NCI-H446 treated with DMSO at 0.1 percent for 48 hours (cell line): ENCODE data around the gene PPP1R3G.
A peak's percentile ranks its signal among the peaks of the same experiment; 100 is the strongest.
"Not testable (repeated sequence)": the region's sequence is repeated elsewhere in the genome, so short reads cannot be mapped to it uniquely, and the experiment has no call there.

Experiments
- DNase-seq: peaks from one replicate; lab custom pipeline; 2025; lab: John Stamatoyannopoulos, UW

The PPP1R3G gene

DNA sequence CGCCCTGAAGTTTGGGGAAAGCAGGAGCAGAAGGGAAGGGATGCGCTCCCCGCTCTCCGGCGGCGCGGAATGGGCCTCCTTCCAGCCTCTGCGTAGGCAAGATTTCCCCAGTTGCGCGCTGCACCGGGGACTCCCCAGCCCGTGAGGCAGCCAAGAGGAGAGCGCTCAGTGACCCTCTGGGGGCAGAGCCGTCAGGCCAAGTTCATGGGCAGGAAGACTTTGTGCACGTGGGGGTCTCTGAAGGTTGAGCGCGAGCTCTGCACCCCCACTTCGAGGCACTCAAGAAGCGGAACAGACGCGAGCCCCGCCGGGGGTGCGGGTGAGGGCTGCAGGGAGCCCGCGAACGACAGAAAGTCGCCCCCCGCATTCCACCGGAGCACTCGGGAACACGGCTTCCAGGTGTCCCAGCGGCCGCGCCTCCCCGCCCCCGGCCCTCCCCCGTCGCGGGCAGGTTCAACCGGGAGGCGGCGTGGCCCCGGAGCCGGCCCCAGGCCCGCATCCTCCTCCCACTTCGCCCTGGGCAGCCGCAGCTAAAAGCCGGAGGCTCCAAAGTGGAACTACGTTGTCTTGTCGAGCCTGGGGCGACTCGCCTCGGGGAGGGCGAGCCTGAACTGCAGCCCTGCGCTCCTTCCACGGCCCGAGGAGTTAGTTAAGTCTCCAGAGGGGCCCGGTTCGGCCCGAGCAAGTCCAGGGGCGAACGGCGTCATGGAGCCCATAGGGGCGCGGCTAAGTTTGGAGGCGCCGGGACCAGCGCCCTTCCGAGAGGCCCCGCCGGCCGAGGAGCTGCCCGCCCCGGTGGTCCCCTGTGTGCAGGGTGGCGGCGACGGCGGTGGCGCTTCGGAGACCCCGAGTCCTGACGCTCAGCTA is at the start of gene PPP1R3G:
Gene PPP1R3G, plus strand, starts transcription at position 561 of the 867 bp plus-strand sequence. Its CDS starts 145 bp downstream, at position 706.
- no peak for DNase-seq

GRCh38 chr6:5036269-5036668 is 48.9 kb upstream of the PPP1R3G start:
- peak; percentile 19 for DNase-seq

DNA sequence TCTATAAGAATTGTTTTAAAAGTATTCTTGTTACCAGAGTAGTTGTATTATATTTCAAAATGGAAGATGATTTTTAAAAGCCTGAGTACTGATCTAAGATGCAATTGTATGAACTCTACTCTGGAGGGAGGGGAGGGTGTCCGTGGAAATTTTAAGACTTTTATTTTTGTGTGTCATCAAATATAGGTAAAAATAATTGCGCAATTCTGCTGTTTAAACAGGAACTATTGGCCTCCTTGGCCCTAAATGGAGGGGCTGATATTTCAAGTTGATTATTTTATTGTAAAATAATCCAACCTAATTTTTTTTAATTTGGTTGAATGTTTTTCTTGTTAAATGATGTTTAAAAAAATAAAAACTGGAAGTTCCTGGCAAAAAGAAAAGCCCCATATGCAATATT is 43.2 kb upstream of the PPP1R3G start:
- DNase-seq, result no peak

- DNase-seq, result no peak
These were observed 42.7 kb upstream of the PPP1R3G start for GRCh38 chr6:5042436-5042835.

- no peak for DNase-seq
These were observed 40.3 kb upstream of the PPP1R3G start for GRCh38 chr6:5044866-5045265.

DNA sequence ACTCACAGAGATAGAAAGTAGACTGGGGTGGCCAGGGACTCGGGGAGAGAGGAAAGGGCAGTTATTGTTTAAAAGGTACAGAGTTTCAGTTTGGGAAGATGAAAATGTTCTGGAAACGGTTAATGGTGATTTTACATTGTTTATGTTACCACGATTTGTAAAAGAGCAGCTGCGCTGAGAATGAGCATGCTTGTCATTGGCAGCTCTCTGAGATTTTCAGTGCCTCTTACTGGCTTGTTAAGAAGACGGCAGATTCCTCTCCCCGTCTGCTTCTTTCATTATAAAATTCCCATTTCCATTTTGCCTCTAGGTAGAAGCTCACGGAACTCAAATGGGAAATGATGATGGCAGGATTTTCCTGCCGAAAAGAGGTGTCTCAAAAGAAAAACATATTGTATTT is 39.7 kb upstream of the PPP1R3G start:
- no peak for DNase-seq

DNA sequence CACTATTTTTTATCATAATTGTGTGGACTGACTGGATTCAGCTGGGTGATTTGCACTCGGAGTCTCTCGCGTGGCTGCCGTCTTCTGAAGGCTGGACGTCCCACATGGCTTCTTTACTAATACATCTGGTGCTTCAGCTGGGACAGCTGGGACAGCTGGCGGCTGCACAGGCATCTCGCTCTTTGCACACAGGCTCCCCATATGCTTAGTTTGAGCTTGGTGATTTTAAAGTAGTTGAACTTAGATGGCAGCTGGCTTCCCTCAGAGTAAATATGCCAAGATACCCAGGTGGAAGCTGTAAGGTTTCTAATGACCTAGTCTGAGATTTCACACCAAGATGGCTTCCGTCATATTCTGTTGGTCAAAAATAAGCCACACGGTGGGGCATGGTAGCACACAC is 38.7 kb upstream of the PPP1R3G start:
- no peak for DNase-seq

GRCh38 chr6:5050009-5050408 is 35.1 kb upstream of the PPP1R3G start:
- no peak for DNase-seq

- no peak for DNase-seq
These were observed 33.7 kb upstream of the PPP1R3G start for GRCh38 chr6:5051394-5051793.

DNA sequence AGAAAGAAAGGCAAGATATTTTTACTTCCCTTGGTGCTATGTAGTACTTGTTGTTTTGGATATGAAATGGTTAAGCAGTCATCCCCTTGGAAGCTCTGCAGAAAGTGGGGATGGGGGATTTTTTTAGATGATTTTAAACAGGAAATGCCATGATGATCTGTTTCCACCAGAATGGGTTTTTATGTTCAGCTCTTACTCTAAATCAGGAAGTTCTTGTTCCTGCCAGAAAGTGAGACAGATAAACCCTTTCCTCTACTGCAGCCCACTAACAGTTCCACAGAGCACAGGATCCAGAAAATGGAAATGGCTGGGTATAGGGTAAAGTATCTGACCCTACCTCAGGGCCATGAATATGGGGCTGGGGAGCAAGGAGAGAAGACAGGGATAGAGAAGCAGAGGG is 32.1 kb upstream of the PPP1R3G start:
- DNase-seq, result no peak

DNA sequence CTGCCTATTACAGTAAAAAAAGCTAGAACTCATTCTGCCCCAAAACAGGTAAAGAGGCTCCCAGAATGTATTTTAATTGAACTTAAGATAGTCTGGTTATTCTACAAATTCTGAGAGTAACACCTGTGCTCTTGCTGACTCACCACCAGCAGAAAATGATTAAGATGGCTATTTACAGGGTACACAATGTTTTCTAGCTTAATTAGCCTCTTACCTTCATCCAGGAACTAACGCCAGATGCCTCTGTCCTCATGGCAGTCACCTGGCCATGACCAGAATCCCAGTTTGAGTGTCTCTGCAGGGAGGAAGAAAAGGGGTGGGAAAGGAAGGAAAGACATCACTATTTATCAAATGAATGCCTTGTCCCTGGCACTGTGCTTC is 31.3 kb upstream of the PPP1R3G start:
- no peak for DNase-seq

DNA sequence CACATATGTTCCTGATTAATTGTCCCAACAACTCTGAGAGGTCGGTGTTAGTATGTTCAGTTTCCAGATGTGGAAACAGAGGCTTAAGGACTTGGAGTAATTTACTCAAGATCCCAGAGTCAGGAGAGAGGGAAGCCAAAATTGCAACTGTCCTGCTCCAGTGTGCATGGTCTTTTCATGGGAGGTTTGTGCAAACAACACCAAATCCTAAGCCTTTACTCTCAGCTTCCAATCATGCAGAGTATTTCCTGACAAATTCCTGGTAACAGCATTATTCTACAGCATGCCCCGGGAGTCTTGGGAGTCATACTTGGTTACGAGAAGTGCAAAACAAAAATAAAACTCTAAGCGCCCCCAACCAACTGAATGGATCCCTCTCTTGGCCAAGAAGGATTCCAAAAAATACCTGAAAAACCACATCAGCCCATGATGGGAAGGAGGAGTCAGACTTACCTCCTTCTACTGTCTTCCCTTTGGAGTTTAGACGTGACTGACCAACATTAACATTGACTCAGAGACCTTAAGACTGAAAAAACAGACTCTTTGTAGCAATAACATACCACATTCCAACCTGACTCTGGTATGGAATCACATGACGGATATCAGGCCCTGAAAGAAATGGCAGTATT is 30.8 kb upstream of the PPP1R3G start:
- no peak for DNase-seq

DNA sequence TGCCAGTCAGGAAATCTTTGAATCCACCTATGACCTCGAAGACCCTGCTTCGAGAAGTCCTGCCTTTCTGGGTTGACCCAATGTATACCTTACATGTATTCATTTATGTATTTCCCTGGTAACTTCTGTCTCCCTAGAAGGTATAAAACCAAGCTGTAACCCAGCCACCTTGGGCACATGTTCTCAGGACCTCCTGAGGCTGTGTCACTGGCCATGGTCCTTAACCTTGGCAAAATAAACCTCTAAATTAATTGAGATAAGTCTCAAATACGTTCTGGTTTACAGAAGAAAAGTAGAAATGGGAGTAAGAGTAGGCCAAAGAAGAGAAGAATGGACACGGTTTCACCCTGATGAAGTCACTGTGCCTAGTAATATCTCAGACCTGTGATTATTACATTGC is 30.0 kb upstream of the PPP1R3G start:
- no peak for DNase-seq

- no peak for DNase-seq
These were observed 26.9 kb upstream of the PPP1R3G start for GRCh38 chr6:5058254-5058653.

- DNase-seq, result no peak
These were observed 25.9 kb upstream of the PPP1R3G start for GRCh38 chr6:5059036-5059896.

DNA sequence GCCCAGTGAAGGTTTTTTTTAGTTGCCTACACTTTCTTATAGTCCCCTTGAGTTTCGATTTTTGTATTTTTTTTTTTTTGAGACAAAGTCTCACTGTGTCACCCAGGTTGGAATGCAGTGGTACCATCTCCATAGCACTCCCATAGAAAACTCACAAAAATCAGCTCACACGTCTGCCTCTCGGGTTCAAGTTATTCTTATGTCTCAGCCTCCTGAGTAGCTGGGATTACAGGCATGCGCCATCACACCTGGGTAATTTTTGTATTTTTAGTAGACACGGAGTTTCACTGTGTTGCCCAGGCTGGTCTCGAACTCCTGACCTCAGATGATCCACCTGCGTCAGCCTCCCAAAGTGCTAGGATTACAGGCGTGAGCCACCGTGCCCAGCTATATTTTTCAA is 24.7 kb upstream of the PPP1R3G start:
- not testable (repeated sequence) for DNase-seq

- no peak for DNase-seq
These were observed 24.0 kb upstream of the PPP1R3G start for GRCh38 chr6:5061152-5061551.

DNA sequence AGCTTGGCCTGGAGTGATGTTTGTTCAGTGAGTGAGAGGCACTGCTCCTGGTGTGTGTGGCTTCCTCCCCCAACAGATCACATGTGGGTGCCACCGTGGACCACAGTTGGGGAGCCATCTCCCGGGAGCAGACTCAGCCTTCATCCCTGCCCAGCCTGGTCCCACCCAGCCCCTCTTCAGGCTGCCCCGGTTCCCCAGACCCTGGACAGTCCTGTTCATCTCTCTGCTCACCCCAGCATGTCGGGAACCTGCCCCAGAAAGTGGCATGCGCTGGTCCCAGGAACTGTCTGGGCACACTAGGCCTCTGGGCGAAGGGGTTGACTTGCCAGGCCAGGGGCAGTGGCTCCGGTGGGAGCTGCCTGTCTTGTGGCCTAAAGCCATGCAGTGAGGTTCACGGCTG is 21.5 kb upstream of the PPP1R3G start:
- no peak for DNase-seq

DNA sequence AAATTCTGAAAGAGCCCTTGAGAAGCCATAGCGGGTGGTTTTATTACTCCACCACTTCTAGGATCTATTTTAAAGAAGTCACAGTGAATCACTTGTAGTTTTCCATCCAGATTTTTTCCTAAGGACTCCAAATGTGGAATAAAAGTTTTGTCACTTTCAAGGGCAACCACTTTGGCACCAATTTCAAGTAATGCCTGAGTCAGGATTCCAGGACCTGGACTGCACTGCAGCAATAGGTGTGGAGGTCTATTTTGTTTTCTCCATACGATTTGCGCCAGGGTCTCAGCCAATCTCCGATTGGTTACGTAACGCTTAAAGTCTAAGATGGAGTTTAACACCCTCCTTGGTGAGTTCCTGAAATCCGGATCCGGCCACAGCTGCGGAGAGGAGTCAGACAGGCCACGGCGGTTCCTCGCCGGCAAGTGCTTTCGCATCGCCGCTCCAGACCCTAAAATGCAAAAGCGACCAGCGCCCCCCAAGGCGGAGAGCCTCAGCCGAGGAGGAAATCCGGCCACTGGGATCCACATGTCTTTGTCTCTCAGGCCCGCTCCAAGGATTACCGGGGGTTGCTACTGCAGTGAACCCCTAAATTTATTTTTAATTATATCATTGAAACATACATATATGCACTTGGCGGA is 18.6 kb upstream of the PPP1R3G start:
- DNase-seq, result no peak

DNA sequence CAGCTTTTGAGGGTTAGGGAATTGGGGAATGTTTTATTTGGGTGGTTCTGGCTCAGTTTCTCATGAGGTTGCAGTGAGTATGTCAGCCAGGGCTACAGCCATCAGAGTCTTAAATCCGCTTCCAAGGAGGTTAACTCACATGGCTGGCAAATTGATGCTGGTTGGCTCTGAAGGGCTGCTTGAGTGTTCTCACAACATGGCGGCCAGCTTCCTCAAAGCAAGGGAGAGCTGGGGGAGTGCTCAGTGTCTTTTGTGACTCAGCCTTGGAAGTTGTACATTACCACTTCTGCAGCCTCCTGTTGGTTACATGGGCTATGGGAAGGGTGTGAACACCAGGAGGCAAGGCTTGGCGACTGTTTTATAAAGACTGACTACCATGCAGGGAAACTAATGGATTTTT is 17.8 kb upstream of the PPP1R3G start:
- no peak for DNase-seq

GRCh38 chr6:5068153-5068751 is 16.9 kb upstream of the PPP1R3G start:
- DNase-seq, result no peak

- DNase-seq, result no peak
These were observed 13.9 kb upstream of the PPP1R3G start for GRCh38 chr6:5071216-5071615.
